Trophoblast cell (in vitro differentiated cells and primary cell): ENCODE data around the gene MYRF.

Experiments
- DNase-seq, 2 donors: peaks; one replicate each; pipeline ENCODE4 v3.0.0-alpha.2; 2016
- H2AFZ ChIP-seq: 2 replicates; pipeline ENCODE4 v1.6.1; 2013; ENCODE audit warnings: low read length, moderate library complexity, mild to moderate bottlenecking; ENCODE audit not compliant: insufficient read depth, poor library complexity
- H2AK5ac ChIP-seq: 2 replicates; pipeline ENCODE4 v1.6.1; 2013; ENCODE audit warnings: mild to moderate bottlenecking, low read length
- H2BK120ac ChIP-seq: 2 replicates; pipeline ENCODE4 v1.6.1; 2013; ENCODE audit warnings: low read length, mild to moderate bottlenecking, moderate library complexity; ENCODE audit not compliant: insufficient read depth, poor library complexity
- H2BK12ac ChIP-seq: 2 replicates; pipeline ENCODE4 v1.6.1; 2013; ENCODE audit warnings: mild to moderate bottlenecking, low read length, moderate library complexity
- H2BK5ac ChIP-seq: 2 replicates; pipeline ENCODE4 v1.6.1; 2013; ENCODE audit warnings: low read length, low read depth, moderate library complexity, mild to moderate bottlenecking; ENCODE audit not compliant: poor library complexity
- H3K14ac ChIP-seq: 2 replicates; pipeline ENCODE4 v1.6.1; 2013; ENCODE audit warnings: mild to moderate bottlenecking, low read length
- H3K18ac ChIP-seq: 2 replicates; pipeline ENCODE4 v1.6.1; 2013; ENCODE audit warnings: mild to moderate bottlenecking, low read length
- H3K23ac ChIP-seq: 2 replicates; pipeline ENCODE4 v1.6.1; 2013; ENCODE audit warnings: low read length
- H3K27ac ChIP-seq: 2 replicates; pipeline ENCODE4 v1.5.1; 2013; ENCODE audit warnings: low read depth, mild to moderate bottlenecking, inconsistent platforms, low read length, moderate library complexity
- H3K27me3 ChIP-seq: 2 replicates; pipeline ENCODE4 v1.6.1; 2013; ENCODE audit warnings: inconsistent platforms, mild to moderate bottlenecking, low read length, moderate library complexity; ENCODE audit not compliant: insufficient read depth
- H3K36me3 ChIP-seq, 2 experiments: 1 replicate in 1 of 2; 2 replicates in 1 of 2; pipeline ENCODE4 v1.6.1; 2013; ENCODE audit warnings: low read length in 2 of 2, mild to moderate bottlenecking in 2 of 2, moderate library complexity in 1 of 2; ENCODE audit not compliant: insufficient read depth in 2 of 2, control insufficient read depth in 1 of 2
- H3K4ac ChIP-seq: 2 replicates; pipeline ENCODE4 v1.6.1; 2013; ENCODE audit warnings: low read depth, mild to moderate bottlenecking, low read length, moderate library complexity
- H3K4me1 ChIP-seq, 2 experiments: 1 replicate in 1 of 2; 2 replicates in 1 of 2; pipeline ENCODE4 v1.6.1; 2013; ENCODE audit warnings: low read length in 2 of 2, mild to moderate bottlenecking in 2 of 2, moderate library complexity in 1 of 2; ENCODE audit not compliant: insufficient read depth in 2 of 2, control insufficient read depth in 1 of 2
- H3K4me2 ChIP-seq: 2 replicates; pipeline ENCODE4 v1.6.1; 2013; ENCODE audit warnings: inconsistent platforms, mild to moderate bottlenecking, low read length, moderate library complexity
- H3K4me3 ChIP-seq: 2 replicates; pipeline ENCODE4 v1.5.1; 2013; ENCODE audit warnings: mild to moderate bottlenecking, low read depth, low read length, inconsistent platforms
- H3K79me1 ChIP-seq: one replicate; pipeline ENCODE4 v1.6.1; 2013; ENCODE audit warnings: low read length
- H3K79me2 ChIP-seq: 2 replicates; pipeline ENCODE4 v1.6.1; 2013; ENCODE audit warnings: low read length, mild to moderate bottlenecking; ENCODE audit not compliant: control insufficient read depth, insufficient read depth, poor library complexity
- H3K9ac ChIP-seq: 2 replicates; pipeline ENCODE4 v1.6.1; 2013; ENCODE audit warnings: mild to moderate bottlenecking, low read length
- H3K9me3 ChIP-seq: 2 replicates; pipeline ENCODE4 v1.6.1; 2013; ENCODE audit warnings: low read depth, mild to moderate bottlenecking, control low read depth, inconsistent platforms, low read length; ENCODE audit not compliant: insufficient read depth
- H4K12ac ChIP-seq: 2 replicates; pipeline ENCODE4 v1.6.1; 2013; ENCODE audit warnings: low read depth, mild to moderate bottlenecking, low read length, moderate library complexity
- H4K8ac ChIP-seq: 2 replicates; pipeline ENCODE4 v1.6.1; 2013; ENCODE audit warnings: low read depth, mild to moderate bottlenecking, low read length, moderate library complexity
- H4K91ac ChIP-seq: one replicate; pipeline ENCODE4 v1.6.1; 2013; ENCODE audit warnings: low read depth, mild to moderate bottlenecking, low read length, moderate library complexity
- WGBS: extraction: QIAGEN DNeasy Blood & Tissue Kit; methylation state at CpG from one replicate; pipeline ENCODE4 v1.1.7; 2013; ENCODE audit warnings: missing lambda C conversion rate; ENCODE audit not compliant: insufficient read length, insufficient coverage; ENCODE audit errors: extremely low coverage; 5-methylcytosine and 5-hydroxymethylcytosine counted together

MYRF gene

GRCh38 chr11:61785837-61786402 lies 33.5 kb downstream of the MYRF start:
- Histone ChIP-seq H3K4me2 (no peak overlapping the region), H3K36me3 (peaks cover 63 to 65% of the 10 kb centered on the region in 2 experiments), H3K27me3 (no peaks in the 10 kb centered on the region), H3K4ac (no peak overlapping the region), H4K8ac (no peak overlapping the region), H2BK12ac (no peak overlapping the region), H3K27ac (no peak overlapping the region), H3K9me3 (peaks cover 1% of the 10 kb centered on the region), H2AK5ac (no peak overlapping the region), H3K23ac (no peak overlapping the region), H2BK120ac (no peak overlapping the region), H3K18ac (no peak overlapping the region), H3K4me1 (peaks cover 25 to 30% of the 10 kb centered on the region in 2 experiments), H2BK5ac (no peak overlapping the region), H3K79me2 (peaks cover 2% of the 10 kb centered on the region), H4K12ac (no peak overlapping the region), H2AFZ (no peak overlapping the region), H4K91ac (no peak overlapping the region), H3K79me1 (no peaks in the 10 kb centered on the region), H3K14ac (no peak overlapping the region), H3K4me3 (no peak overlapping the region), H3K9ac (no peak overlapping the region)
- no CpG with 5 or more reads among the region's 11 CpGs for WGBS
- no peak for DNase-seq

- Histone ChIP-seq H4K91ac (no peak overlapping the region), H3K4me1 (peaks cover 7 to 17% of the 10 kb centered on the region in 2 experiments), H3K9ac (no peak overlapping the region), H4K8ac (no peak overlapping the region), H3K27ac (no peak overlapping the region), H3K4ac (no peak overlapping the region), H3K79me1 (peaks cover 12% of the 10 kb centered on the region), H4K12ac (no peak overlapping the region), H2AK5ac (no peak overlapping the region), H3K4me3 (no peak overlapping the region), H3K18ac (no peak overlapping the region), H3K9me3 (peaks cover 1% of the 10 kb centered on the region), H3K36me3 (peaks cover 62 to 63% of the 10 kb centered on the region in 2 experiments), H3K14ac (no peak overlapping the region), H3K79me2 (peaks cover 11% of the 10 kb centered on the region), H3K27me3 (no peaks in the 10 kb centered on the region), H2BK12ac (no peak overlapping the region), H3K23ac (no peak overlapping the region), H2BK120ac (no peak overlapping the region), H2AFZ (no peak overlapping the region), H3K4me2 (no peak overlapping the region), H2BK5ac (no peak overlapping the region)
- peak in 1 of 2 donors; percentile 21 for DNase-seq
- WGBS = no CpG with 5 or more reads among the region's 9 CpGs
These were observed 35.6 kb downstream of the MYRF start for GRCh38 chr11:61787928-61788491.

- Histone ChIP-seq H4K8ac (peak overlapping the region; percentile 99), H3K4me1 (peaks cover 3 to 5% of the 10 kb centered on the region in 2 experiments), H2AK5ac (peak overlapping the region; percentile 14), H3K4me2 (peak overlapping the region; percentile 93), H3K9ac (peak overlapping the region; percentile 99), H3K18ac (peak overlapping the region; percentile 70), H3K79me2 (peaks cover 20% of the 10 kb centered on the region), H2BK5ac (peak overlapping the region; percentile 100), H3K14ac (peak overlapping the region; percentile 99), H2BK12ac (no peak overlapping the region), H3K9me3 (no peaks in the 10 kb centered on the region), H3K27ac (peak overlapping the region; percentile 88), H4K12ac (peak overlapping the region; percentile 93), H3K4ac (peak overlapping the region; percentile 56), H3K27me3 (no peaks in the 10 kb centered on the region), H3K36me3 (peaks cover 48 to 49% of the 10 kb centered on the region in 2 experiments), H3K23ac (no peak overlapping the region), H4K91ac (peak overlapping the region; percentile 100), H3K4me3 (peak overlapping the region; percentile 92), H2AFZ (peak overlapping the region; percentile 97), H2BK120ac (peak overlapping the region; percentile 99), H3K79me1 (peaks cover 15% of the 10 kb centered on the region)
- no CpG with 5 or more reads among the region's 14 CpGs for WGBS
- DNase-seq = peak; percentile 64 to 77
These were observed 39.4 kb downstream of the MYRF start for GRCh38 chr11:61791737-61792309.

- Histone ChIP-seq H3K27me3 (no peaks in the 10 kb centered on the region), H2BK5ac (peak within 1 kb of the TSS; percentile 100), H3K27ac (peak within 1 kb of the TSS; percentile 88), H3K4me1 (peaks cover 3 to 5% of the 10 kb centered on the region in 2 experiments), H3K4ac (peak within 1 kb of the TSS; percentile 94), H3K79me2 (peaks cover 20% of the 10 kb centered on the region), H2AK5ac (peak within 1 kb of the TSS; percentile 93), H2AFZ (peak within 1 kb of the TSS; percentile 97), H4K12ac (peak within 1 kb of the TSS; percentile 93), H4K8ac (peak within 1 kb of the TSS; percentile 99), H3K4me3 (peak within 1 kb of the TSS; percentile 92), H3K23ac (peak within 1 kb of the TSS; percentile 31), H4K91ac (peak within 1 kb of the TSS; percentile 100), H2BK12ac (peak within 1 kb of the TSS; percentile 93), H3K14ac (peak within 1 kb of the TSS; percentile 99), H3K4me2 (peak within 1 kb of the TSS; percentile 93), H2BK120ac (peak within 1 kb of the TSS; percentile 99), H3K18ac (peak within 1 kb of the TSS; percentile 99), H3K79me1 (peaks cover 15% of the 10 kb centered on the region), H3K9ac (peak within 1 kb of the TSS; percentile 99), H3K36me3 (peaks cover 41 to 43% of the 10 kb centered on the region in 2 experiments), H3K9me3 (no peaks in the 10 kb centered on the region)
- DNase-seq = peak; percentile 88 to 94
- no CpG with 5 or more reads among the region's 61 CpGs for WGBS
These were observed 40.1 kb downstream of the MYRF start, which contains the start of the genes FEN1 and TMEM258 for GRCh38 chr11:61792310-61793082. Gene FEN1, plus strand, starts transcription at chr11:61792911. Its CDS starts 2,451 bp downstream, at chr11:61795362. Gene TMEM258, minus strand, starts transcription at chr11:61792599. Its CDS starts 41 bp downstream, at chr11:61792558.
